Stromal cell of bone marrow (primary cell): Measurements from ENCODE around the gene FCGR3A.
"Not testable (repeated sequence)": the region's sequence is repeated elsewhere in the genome, so short reads cannot be mapped to it uniquely, and the experiment has no call there.

Experiments used
- DNase-seq: peaks from one replicate; pipeline ENCODE4 v3.0.0-alpha.2; 2012; ENCODE audit warnings: low read depth

Gene FCGR3A

GRCh38 chr1:161556143-161556542 lies 6.5 kb upstream of the FCGR3A start:
- not testable (repeated sequence) for DNase-seq

GRCh38 chr1:161554815-161555417 lies 5.3 kb upstream of the FCGR3A start:
- DNase-seq, result not testable (repeated sequence)

GRCh38 chr1:161554340-161554739 lies 4.7 kb upstream of the FCGR3A start:
- not testable (repeated sequence) for DNase-seq

- DNase-seq, result not testable (repeated sequence)
These were observed 4.0 kb upstream of the FCGR3A start for GRCh38 chr1:161553631-161554030.

- DNase-seq, result not testable (repeated sequence)
These were observed 1.3 kb upstream of the FCGR3A start for GRCh38 chr1:161550942-161551341.

GRCh38 chr1:161548749-161549406 lies 740 bp downstream of the FCGR3A start:
- not testable (repeated sequence) for DNase-seq

- not testable (repeated sequence) for DNase-seq
These were observed 1.4 kb downstream of the FCGR3A start for GRCh38 chr1:161547995-161548741.

- not testable (repeated sequence) for DNase-seq
These were observed 4.5 kb downstream of the FCGR3A start for GRCh38 chr1:161545005-161545731.

- not testable (repeated sequence) for DNase-seq
These were observed 6.5 kb downstream of the FCGR3A start for GRCh38 chr1:161543125-161543524.

GRCh38 chr1:161542091-161542559 lies 7.5 kb downstream of the FCGR3A start:
- not testable (repeated sequence) for DNase-seq

GRCh38 chr1:161540570-161540960 lies 9.1 kb downstream of the FCGR3A start:
- DNase-seq, result not testable (repeated sequence)

GRCh38 chr1:161539731-161540569 lies 9.7 kb downstream of the FCGR3A start:
- peak; percentile 51 for DNase-seq

- DNase-seq, result not testable (repeated sequence)
These were observed 10.6 kb downstream of the FCGR3A start for GRCh38 chr1:161538925-161539479.

- not testable (repeated sequence) for DNase-seq
These were observed 12.4 kb downstream of the FCGR3A start for GRCh38 chr1:161537068-161537669.

- not testable (repeated sequence) for DNase-seq
These were observed 16.7 kb downstream of the FCGR3A start for GRCh38 chr1:161532644-161533567.

- DNase-seq, result no peak
These were observed 17.5 kb downstream of the FCGR3A start for GRCh38 chr1:161531986-161532643.

GRCh38 chr1:161530671-161531641 lies 18.7 kb downstream of the FCGR3A start:
- peak; percentile 69 for DNase-seq
